Vagina (tissue), 2 donors: ENCODE results near the gene LNX2. TPM values are rescaled to one million over a fixed set of nuclear protein-coding genes. Genes with fewer than 3 reads are reported as not detected.

Experiments
- DNase-seq, 2 donors: peaks; one replicate each; pipeline ENCODE4 v3.0.0-alpha.2; 2017; ENCODE audit errors: extremely low spot score in 2 of 2
- H3K27ac ChIP-seq: fragments of 200-600 bp; sonication (generic); one replicate; pipeline ENCODE4 v1.5.1; 2019
- H3K27me3 ChIP-seq: fragments of 200-600 bp; sonication (generic); one replicate; pipeline ENCODE4 v1.5.1; 2019
- H3K36me3 ChIP-seq, 2 donors: fragments of 200-600 bp; sonication (generic); one replicate each; pipeline ENCODE4 v1.5.1; 2017 to 2019
- H3K4me1 ChIP-seq: fragments of 200-600 bp; sonication (generic); one replicate; pipeline ENCODE4 v1.5.1; 2019
- H3K4me3 ChIP-seq, 2 donors: fragments of 200-600 bp; sonication (generic); 1 replicate in 1 of 2; 2 replicates in 1 of 2; pipeline ENCODE4 v1.5.1; 2016 to 2019
- H3K9me3 ChIP-seq: fragments of 200-600 bp; sonication (generic); one replicate; pipeline ENCODE4 v1.5.1; 2019
- POLR2A ChIP-seq, 2 donors: fragments of 450-650 bp; IDR thresholded peaks; one replicate each; pipeline ENCODE4 v1.6.1; 2017; ENCODE audit warnings: antibody characterized with exemption in 2 of 2, mild to moderate bottlenecking in 2 of 2, moderate library complexity in 2 of 2
- POLR2AphosphoS5 ChIP-seq, 2 donors: sonication (generic); formaldehyde crosslinking; IDR thresholded peaks; one replicate each; pipeline ENCODE4 v1.9.0; 2017; ENCODE audit warnings: antibody characterized with exemption in 2 of 2, mild to moderate bottlenecking in 2 of 2, low read depth in 1 of 2; ENCODE audit not compliant: insufficient read depth in 1 of 2
- intact Hi-C: fragments of 100-400 bp; cut with DNase I; formaldehyde crosslinking; loops from one replicate; pipeline ENCODE4 v1.15.1; 2023
- total RNA-seq: library from RNA; depleted of rRNA; stranded (reverse); fragments of >200 nt; gene quantifications from one replicate; pipeline ENCODE4 v1.2.3, GENCODE V29; 2016
- TF ChIP-seq, protein P1 (sequence below), 3 experiments: fragments of 450-650 bp in 2 of 3; fragments of 200-600 bp in 1 of 3; sonication (generic) in 1 of 3; IDR thresholded peaks; one replicate each; pipeline ENCODE4 v1.5.1; 2017 to 2019; ENCODE audit warnings: antibody characterized with exemption in 3 of 3, mild to moderate bottlenecking in 2 of 3, moderate library complexity in 2 of 3

The LNX2 gene
- total RNA-seq, 1 donor from 2014 or later: 12.0 TPM

DNA sequence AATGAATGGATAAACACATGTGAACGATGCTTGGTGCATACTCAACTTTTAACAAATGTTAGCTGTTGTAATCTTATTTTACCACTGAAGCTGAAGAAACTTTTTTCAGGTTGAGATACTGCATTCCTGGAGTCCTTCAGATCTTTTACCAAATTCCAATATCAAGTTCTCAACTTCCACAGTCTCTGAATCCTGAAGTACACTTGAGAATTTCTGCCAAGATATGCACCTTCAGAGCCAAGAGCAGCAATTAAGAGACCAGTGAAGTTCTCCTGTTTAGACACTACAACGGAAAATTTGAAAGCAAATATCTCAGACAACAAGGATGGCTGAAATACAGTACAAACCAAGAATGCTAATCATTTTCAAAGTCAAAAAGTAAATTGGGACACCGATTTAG lies 85.3 kb downstream of the LNX2 start:
- no peaks in the 10 kb centered on the region for H3K36me3 ChIP-seq
- no peak overlapping the region for H3K27ac ChIP-seq
- no peaks in the 10 kb centered on the region for H3K27me3 ChIP-seq
- H3K9me3 ChIP-seq: no peaks in the 10 kb centered on the region
- no peak for DNase-seq
- TF ChIP-seq POLR2AphosphoS5 (IDR thresholded peaks at IDR 0.05; ENCODE audit: insufficient read depth in 1 of 2, low read depth in 1 of 2): no peak
- TF ChIP-seq, protein P1, sequence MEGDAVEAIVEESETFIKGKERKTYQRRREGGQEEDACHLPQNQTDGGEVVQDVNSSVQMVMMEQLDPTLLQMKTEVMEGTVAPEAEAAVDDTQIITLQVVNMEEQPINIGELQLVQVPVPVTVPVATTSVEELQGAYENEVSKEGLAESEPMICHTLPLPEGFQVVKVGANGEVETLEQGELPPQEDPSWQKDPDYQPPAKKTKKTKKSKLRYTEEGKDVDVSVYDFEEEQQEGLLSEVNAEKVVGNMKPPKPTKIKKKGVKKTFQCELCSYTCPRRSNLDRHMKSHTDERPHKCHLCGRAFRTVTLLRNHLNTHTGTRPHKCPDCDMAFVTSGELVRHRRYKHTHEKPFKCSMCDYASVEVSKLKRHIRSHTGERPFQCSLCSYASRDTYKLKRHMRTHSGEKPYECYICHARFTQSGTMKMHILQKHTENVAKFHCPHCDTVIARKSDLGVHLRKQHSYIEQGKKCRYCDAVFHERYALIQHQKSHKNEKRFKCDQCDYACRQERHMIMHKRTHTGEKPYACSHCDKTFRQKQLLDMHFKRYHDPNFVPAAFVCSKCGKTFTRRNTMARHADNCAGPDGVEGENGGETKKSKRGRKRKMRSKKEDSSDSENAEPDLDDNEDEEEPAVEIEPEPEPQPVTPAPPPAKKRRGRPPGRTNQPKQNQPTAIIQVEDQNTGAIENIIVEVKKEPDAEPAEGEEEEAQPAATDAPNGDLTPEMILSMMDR (IDR thresholded peaks at IDR 0.05): no peak
- TF ChIP-seq POLR2A (IDR thresholded peaks at IDR 0.05): no peak
- no peak overlapping the region for H3K4me3 ChIP-seq
- intact Hi-C loops: loop anchor here (10.0 kb wide), 1 partner anchor 290 kb away; no protein-coding TSS in a partner anchor
- H3K4me1 ChIP-seq: peaks cover 6% of the 10 kb centered on the region

GRCh38 chr13:27534108-27534980 lies 86.0 kb downstream of the LNX2 start:
- no peak overlapping the region for H3K4me3 ChIP-seq
- DNase-seq: no peak
- no peaks in the 10 kb centered on the region for H3K27me3 ChIP-seq
- peaks cover 6% of the 10 kb centered on the region for H3K4me1 ChIP-seq
- no peak overlapping the region for H3K27ac ChIP-seq
- intact Hi-C loops: loop anchor here (10.0 kb wide), 1 partner anchor 290 kb away; no protein-coding TSS in a partner anchor
- TF ChIP-seq POLR2A (IDR thresholded peaks at IDR 0.05) (no peak), POLR2AphosphoS5 (IDR thresholded peaks at IDR 0.05; ENCODE audit: insufficient read depth in 1 of 2, low read depth in 1 of 2) (no peak)
- TF ChIP-seq, protein P1 (IDR thresholded peaks at IDR 0.05): no peak
- no peaks in the 10 kb centered on the region for H3K9me3 ChIP-seq
- H3K36me3 ChIP-seq: no peaks in the 10 kb centered on the region

GRCh38 chr13:27533155-27533643 lies 87.1 kb downstream of the LNX2 start:
- no peak overlapping the region for H3K4me3 ChIP-seq

GRCh38 chr13:27528908-27529307 lies 91.4 kb downstream of the LNX2 start:
- H3K27ac ChIP-seq: no peak overlapping the region
- TF ChIP-seq POLR2AphosphoS5 (IDR thresholded peaks at IDR 0.05; ENCODE audit: insufficient read depth in 1 of 2, low read depth in 1 of 2) (no peak), POLR2A (IDR thresholded peaks at IDR 0.05) (no peak)
- TF ChIP-seq, protein P1 (IDR thresholded peaks at IDR 0.05): no peak
- H3K4me1 ChIP-seq: peaks cover 6% of the 10 kb centered on the region
- no peak for DNase-seq
- H3K4me3 ChIP-seq: no peak overlapping the region
- intact Hi-C loops: no loop called here
- H3K27me3 ChIP-seq: no peaks in the 10 kb centered on the region
- no peaks in the 10 kb centered on the region for H3K36me3 ChIP-seq
- no peaks in the 10 kb centered on the region for H3K9me3 ChIP-seq

More at GRCh38 chr13:27533155-27533643, 87.1 kb downstream of the LNX2 start:
- intact Hi-C loops: loop anchor here (10.0 kb wide), 1 partner anchor 292 kb away; no protein-coding TSS in a partner anchor
- Histone ChIP-seq H3K9me3 (no peaks in the 10 kb centered on the region), H3K36me3 (no peaks in the 10 kb centered on the region), H3K27ac (no peak overlapping the region), H3K27me3 (no peaks in the 10 kb centered on the region), H3K4me1 (peaks cover 6% of the 10 kb centered on the region)
- TF ChIP-seq, protein P1 (IDR thresholded peaks at IDR 0.05): peak; percentile 52 to 71 (median 66)
- TF ChIP-seq POLR2AphosphoS5 (IDR thresholded peaks at IDR 0.05; ENCODE audit: insufficient read depth in 1 of 2, low read depth in 1 of 2) (no peak), POLR2A (IDR thresholded peaks at IDR 0.05) (no peak)
- no peak for DNase-seq

GRCh38 chr13:27526516-27526915 lies 93.8 kb downstream of the LNX2 start:
- Histone ChIP-seq H3K4me1 (no peaks in the 10 kb centered on the region), H3K36me3 (no peaks in the 10 kb centered on the region), H3K27ac (no peak overlapping the region), H3K27me3 (no peaks in the 10 kb centered on the region), H3K9me3 (no peaks in the 10 kb centered on the region), H3K4me3 (no peak overlapping the region)
- intact Hi-C loops: no loop called here
- TF ChIP-seq, protein P1 (IDR thresholded peaks at IDR 0.05): no peak
- DNase-seq: no peak
